HG03558 (cell line): ENCODE results near the gene CDKL4.
"Not testable (repeated sequence)": the region's sequence is repeated elsewhere in the genome, so short reads cannot be mapped to it uniquely, and the experiment has no call there.

Source experiments
- ATAC-seq: cut with Tn5 transposase; IDR thresholded peaks from one replicate; pipeline ENCODE4 v1.9.1; 2021; ENCODE audit warnings: moderate number of reproducible peaks; ENCODE audit not compliant: unreplicated experiment; ENCODE audit errors: extremely low read depth

CDKL4 gene

DNA sequence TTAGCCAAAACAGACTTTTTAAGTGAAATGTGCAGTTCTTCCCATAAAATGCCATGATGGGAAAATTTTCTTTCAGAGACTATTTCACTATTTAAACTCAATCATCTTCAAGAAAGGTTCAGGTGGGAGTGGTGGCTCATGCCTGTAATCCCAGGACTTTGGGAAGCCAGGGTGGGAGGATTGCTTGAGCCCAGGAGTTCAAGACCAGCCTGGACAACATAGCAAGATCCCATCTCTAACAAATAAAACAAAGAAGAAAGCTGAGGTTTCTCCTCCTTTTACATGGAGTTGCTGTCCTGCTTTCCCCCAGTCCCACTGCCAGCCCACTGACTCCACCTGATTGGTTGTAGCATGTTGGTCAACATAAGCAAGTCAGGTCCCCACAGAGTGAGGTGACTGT, 97.1 kb downstream of the CDKL4 start:
- ATAC-seq, result no peak

DNA sequence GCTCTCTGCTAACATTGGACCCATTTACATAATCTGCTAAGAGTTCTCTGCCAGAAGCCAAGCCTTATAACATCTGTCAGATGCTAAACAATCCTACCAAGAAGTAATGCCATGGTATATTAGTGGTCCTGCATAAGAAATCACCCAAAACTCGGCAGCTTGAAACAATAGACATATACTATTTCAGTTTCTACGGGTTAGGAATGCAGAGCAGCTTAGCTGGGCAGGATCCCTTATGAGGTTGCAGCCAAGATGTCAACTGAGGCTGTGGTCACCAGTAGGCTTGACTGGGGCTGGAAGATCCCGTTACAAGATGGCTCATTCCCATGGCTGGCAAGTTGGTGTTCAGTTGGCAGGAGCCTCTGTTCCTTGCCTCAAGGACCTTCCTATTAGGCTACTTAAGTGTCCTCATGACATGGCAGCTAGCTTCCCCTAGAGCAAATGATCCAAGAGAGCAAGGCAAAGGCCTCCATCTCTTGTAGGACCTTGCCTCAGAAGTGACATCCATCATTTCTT, 97.8 kb downstream of the CDKL4 start:
- ATAC-seq, result no peak

DNA sequence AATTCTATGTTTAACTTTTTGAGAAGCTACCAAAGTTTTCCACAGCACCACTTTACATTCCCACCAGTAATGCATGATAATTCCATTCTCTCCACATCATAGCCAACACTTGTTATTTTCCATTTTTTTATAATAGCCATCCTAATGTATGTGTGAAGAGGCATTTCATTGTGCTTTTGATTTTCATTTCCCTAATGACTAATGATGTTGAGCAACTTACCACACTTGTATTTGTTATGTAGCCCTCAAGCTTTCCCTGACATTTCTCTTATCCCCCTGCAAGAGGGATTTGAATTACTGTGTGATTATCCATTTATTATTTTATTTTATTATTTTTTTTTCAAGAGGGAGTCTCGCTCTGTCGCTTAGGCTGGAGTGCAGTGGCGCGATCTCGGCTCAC, 99.4 kb downstream of the CDKL4 start:
- ATAC-seq, result no peak

DNA sequence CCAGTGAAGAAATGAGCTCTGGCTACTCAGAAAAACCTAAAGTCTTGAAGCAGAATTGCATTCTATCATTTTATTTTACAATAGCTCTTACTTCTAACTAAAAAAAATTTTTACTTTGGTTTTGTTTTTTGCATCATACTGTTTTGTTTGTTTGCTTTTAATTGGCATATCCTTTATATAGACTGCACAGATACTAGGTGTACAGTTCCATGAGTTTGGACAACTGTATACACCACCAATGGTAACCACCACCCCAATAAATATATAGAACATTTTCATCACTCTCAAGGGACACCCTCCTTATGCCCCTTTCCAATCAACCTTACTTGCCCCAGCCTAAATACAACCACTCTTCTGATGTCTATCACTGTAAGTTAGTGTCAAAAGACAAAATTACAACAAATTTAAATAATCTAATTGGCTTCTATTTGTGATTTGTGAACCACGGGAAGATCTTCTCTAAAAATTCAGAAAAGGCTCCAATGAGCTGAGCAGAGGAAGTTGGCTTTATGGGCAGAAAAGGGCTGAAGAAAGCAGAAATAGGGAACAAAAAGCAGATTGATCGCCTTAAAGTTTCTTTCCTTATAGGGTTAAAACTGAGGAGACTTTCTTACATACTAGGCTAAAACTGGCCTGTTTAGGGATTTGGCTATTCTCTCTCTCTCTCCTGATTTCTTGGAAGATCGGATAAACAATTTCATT, 100.7 kb downstream of the CDKL4 start:
- ATAC-seq, result no peak

DNA sequence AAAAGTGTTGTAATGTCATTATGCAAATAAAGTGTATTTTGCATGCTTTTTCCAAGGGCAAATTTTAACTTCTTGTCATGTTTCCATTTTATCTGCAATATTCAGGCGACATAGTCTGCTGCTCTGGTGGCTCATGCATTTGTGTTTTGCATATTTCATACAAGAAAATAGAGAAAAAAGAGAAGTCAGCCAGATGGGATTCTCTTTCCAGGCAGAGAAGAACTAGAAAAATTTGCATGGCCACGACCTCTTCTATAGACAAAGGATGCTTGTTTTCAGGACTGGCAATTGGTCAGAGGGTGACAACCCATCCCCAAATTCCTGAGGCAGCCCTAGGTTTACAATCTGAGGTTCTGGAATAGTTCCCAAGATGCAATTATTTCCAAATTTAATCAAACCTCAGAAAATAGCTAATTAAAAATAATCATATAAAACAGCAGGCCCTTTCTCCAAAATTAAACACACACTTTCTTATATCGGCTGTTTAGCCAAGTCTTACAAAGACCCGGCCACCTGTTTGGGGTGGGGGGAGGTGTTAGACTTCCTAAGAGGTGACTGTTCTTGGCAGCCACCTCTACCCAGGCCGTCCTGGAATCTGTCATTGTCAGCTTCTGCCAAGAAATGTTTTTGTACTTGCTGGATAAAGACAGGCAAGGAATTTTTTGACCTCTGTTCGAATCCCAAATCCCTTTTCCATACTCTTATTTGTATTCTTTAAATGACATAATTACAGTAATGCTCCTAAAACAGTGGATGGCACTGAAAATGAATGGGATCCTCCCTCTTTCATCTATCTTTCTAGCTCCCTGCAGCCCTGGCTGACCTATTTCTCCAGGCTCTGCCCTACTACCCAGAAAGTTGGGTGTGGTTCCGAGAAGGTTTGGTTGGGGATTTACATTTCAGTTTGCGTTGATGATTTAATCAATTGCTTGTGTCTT, 102.2 kb downstream of the CDKL4 start:
- ATAC-seq, result no peak

DNA sequence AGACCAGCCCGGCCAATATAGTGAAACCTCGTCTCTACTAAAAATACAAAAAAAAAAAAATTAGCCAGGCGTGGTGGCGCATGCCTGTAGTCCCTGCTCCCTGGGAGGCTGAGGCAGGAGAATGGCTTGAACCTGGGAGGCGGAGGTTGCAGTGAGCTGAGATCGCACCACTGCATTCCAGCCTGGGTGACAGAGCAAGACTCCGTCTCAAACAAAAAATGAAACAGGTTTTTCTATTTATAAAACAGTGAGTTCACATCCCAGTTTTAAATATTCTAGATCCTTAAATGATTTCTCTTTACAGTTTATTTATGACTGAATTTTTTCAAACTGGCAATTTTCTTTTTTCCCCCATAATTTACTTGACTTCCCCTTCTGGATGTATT, 102.8 kb downstream of the CDKL4 start:
- not testable (repeated sequence) for ATAC-seq

DNA sequence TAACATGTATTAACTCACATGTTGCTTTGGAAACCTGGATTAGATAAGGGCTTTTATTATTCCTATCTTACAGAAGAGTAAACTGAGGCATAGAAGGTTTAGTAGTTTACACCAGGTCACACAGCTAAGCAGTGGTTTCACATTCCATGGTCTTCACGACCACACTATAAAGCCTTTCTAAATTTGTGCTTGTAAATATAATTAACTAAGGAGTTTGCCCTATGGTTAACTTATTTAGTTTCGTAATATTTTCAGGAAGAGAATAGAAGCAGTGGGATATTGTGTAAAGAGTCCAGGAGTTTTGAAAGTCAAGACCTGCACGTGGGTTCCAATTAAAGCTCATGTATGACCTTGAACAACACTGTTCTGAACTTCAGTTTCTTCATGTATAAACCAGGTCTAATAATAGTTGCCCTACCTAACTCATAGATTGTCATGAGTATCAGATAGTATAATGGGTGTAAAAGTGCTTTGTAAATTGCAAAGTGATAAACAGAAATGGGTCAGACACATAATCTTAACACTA, 103.4 kb downstream of the CDKL4 start:
- no peak for ATAC-seq

DNA sequence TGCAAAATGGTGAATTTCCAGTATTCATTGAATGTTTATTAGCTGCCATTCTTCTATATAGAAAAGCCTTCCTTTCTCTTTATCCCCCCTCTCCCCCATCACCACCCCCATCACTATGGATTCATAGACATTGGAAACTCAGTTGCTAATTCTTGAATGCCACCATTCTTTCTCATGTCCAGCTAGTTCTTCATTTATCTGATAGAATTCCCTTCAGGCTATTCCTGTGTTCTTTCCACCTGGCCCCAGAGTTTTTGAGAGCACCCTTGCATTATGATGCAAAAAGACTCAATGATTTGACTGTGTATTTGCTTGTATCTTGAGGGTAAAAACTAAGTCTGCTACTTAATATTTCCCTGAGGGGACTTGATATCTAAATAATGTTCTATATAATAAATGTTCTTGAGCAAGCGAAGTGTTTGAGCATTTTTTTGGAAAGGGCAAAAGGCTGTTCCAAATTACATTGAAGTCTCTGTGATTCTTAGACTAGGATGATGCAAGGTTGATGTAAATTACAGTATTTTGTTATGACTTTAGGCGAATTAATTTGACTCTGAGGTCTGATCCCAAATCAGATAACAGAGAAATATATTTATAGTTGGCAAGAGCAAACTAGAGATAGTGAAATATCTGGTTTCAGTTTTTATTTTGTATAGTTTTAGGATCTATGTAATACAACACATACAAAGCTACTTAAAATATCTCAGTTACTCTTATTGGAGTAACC, 104.1 kb downstream of the CDKL4 start:
- no peak for ATAC-seq

DNA sequence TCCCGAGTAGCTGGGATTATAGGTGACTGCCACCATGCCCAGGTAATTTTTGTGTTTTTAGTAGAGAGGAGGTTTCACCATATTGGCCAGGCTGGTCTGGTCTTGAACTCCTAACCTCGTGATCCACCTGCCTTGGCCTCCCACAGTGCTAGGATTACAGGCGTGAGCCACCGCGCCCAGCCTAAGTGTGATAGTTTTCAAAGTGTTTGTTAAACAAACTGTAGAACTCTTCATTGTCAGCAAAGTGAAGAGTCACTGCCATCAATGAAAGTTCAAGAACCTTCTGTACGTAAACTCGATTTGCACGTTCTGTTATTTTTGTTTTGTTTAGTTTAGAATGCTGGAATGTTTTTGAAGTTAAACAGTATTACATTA, 104.9 kb downstream of the CDKL4 start:
- no peak for ATAC-seq

DNA sequence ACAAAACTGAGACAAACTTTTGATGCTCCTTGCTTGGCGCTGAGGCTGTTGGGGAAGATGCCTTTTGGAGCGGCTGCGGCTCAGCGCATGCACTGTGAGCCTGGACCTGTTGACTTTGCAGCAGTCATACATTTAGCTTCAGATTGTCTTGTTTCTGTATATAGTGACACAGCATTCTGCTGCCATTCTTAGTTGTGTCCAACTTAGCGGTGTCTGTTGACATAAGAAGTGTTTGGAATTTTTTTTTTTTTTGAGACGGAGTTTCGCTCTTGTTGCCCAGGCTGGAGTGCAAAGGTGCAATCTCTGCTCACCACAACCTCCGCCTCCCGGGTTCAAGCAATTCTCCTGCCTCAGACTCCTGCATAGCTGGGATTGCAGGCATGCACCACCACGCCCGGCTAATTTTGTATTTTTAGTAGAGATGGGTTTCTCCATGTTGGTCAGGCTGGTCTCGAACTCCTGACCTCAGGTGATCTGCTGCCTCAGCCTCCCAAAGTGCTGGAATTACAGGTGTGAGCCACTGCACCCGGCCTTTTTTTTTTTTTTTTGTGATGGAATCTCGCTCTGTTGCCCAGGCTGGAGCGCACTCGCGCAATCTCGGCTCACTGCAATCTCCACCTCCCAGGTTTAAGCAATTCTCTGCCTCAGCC, 105.5 kb downstream of the CDKL4 start:
- ATAC-seq, result not testable (repeated sequence)

DNA sequence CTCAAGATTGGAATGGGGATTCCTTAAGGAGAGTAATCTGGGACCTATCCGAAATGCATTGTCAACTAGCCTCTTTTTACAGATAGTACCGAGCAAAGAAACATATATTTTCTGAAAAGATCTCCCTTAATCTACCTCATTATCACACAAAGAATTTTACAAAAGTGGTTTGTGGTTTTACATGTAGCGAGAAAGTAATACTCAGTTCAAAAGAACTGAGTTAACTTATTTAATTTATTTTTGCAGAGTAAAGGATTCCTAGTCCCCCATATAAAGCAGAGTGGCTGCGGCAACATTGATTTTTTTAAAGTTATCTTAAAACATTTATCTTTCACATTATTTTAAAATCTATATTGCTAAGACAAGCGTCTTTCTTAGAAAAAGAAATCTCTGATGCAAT, 107.0 kb downstream of the CDKL4 start:
- ATAC-seq, result no peak

DNA sequence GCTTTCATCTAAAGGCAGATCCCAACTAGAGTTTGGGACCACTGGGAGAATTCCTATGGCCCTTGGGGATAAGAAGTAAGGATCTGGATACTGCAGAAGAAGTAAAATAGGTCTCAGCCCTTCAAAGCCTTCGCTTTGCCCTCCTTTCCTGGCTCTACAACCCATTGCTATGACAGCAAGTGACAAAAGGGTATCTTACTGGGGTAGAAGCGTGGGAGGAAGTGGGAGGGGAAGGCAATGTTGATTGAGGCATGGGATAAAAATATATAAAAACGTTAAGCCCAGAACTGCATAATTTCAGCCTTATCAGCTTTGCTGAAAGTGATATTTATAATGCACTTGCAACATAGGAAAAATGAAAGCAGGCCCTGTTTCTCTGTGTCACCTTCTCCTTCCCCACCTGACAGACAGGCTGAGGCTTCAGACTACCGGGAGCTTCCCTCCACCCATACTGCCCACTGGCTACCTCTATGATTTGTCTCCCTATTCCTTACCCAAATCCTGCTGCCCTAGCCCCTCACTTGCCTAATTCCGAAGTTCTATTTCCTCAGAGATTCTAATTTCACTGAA, 108.0 kb downstream of the CDKL4 start:
- ATAC-seq, result no peak

DNA sequence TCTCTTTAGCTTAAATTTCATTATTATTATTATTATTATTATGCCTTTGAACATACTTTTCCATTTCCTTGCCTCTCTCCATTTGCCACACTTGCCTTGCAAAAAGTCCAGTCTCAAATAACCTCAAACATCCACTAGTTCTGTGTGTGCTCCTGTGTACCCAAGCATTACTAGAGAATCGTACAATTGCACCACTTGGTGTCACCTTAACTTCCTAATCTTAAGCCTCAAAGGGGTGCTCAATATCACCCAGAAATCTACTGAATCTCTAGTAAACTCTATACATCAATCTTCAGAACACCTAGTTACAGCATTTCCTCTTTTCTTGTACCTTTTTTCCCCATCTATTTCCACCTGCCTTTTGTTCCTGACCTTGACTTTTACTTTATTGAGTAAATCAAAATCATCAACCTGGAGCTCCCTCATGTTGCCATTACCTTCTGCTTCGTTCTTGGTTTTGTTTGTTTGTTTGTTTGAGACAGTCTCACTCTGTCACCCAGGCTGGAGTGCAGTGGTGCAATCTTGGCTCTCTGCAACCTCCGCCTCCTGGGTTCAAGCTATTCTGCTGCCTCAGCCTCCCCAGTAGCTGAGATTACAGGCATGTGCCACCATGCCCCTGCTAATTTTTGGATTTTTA, 110.4 kb downstream of the CDKL4 start:
- no peak for ATAC-seq

DNA sequence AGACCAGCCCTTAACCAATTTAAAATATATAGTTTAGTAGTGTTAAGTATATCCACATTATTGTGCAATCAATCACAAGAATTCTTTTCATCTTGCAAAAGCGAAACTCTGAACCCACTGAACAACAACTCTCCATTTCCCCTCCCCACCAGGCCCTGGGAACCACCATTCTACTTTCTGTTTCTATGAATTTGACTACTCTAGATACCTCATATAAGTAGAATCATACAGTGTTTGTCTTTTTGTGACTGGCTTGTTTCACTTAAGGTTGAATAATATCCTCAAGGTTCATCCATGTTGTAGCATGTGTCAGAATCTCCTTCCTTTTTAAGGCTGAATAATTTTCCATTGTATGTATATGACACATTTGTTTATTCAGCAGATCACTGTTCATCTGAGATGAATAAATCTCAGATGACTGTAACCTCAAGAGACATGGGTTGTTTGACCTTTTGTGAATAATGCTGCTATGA, 114.8 kb downstream of the CDKL4 start:
- peak; percentile 35 for ATAC-seq

DNA sequence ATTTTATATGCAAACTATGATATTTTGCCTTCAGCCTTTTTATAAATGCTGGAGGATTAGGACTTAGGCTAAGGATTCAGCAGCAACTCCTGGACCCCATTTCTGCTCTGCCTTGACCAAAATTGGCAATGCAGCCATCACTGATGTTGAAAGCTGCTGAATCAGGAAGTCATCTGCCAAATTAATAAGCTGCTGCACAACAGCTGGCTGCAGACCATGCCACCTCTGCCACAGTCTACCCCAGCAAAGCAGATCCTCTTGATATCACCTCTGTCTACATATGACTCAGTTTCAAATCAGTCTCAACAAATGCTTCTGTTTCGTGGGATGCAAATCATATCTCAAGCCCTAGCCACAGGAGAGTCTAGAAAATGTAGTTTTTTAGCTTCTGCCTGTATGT, 115.8 kb downstream of the CDKL4 start:
- peak; percentile 35 for ATAC-seq
